WI38 (cell line): ENCODE measurements around the gene ARL15.

Experiments
- H3K4me3 ChIP-seq: 2 replicates; pipeline ENCODE4 v1.5.1; 2011; ENCODE audit warnings: low read depth, mild to moderate bottlenecking, control low read depth, low read length
- CTCF ChIP-seq: IDR thresholded peaks from 2 replicates; pipeline ENCODE4 v1.5.1; 2012; ENCODE audit warnings: low read depth, mild to moderate bottlenecking, control low read depth, low read length

The ARL15 gene

GRCh38 chr5:54086191-54086590, 224.2 kb downstream of the ARL15 start:
- no peak for TF ChIP-seq CTCF

GRCh38 chr5:54084696-54085095, 225.7 kb downstream of the ARL15 start:
- TF ChIP-seq CTCF, result no peak
- H3K4me3 ChIP-seq, result no peak overlapping the region

More at GRCh38 chr5:54086191-54086590, 224.2 kb downstream of the ARL15 start:
- H3K4me3 ChIP-seq, result no peak overlapping the region

- H3K4me3 ChIP-seq, result no peak overlapping the region
- TF ChIP-seq CTCF, result no peak
These were observed 226.5 kb downstream of the ARL15 start for GRCh38 chr5:54083851-54084250.

GRCh38 chr5:54083245-54083644, 227.1 kb downstream of the ARL15 start:
- TF ChIP-seq CTCF, result no peak
- H3K4me3 ChIP-seq, result no peak overlapping the region

- TF ChIP-seq CTCF, result no peak
- H3K4me3 ChIP-seq, result no peak overlapping the region
These were observed 229.0 kb downstream of the ARL15 start for GRCh38 chr5:54081415-54081814.

- H3K4me3 ChIP-seq, result no peak overlapping the region
- no peak for TF ChIP-seq CTCF
These were observed 229.5 kb downstream of the ARL15 start for GRCh38 chr5:54080831-54081230.

GRCh38 chr5:54073735-54074134, 236.6 kb downstream of the ARL15 start:
- no peak overlapping the region for H3K4me3 ChIP-seq
- TF ChIP-seq CTCF, result no peak
